SK-N-SH (cell line): ENCODE data around the gene FA2H. TPM values are rescaled to one million over a fixed set of nuclear protein-coding genes. Genes with fewer than 3 reads are reported as not detected.

Experiments used
- CTCF ChIA-PET: fragments of 300-600, 350-600 bp; formaldehyde crosslinking; extraction: SDS; loops from one replicate; lab custom pipeline; 2021; lab: Yijun Ruan, JAX
- POLR2A ChIA-PET: fragments of 350-600 bp; sonication (Branson Sonifier 250); formaldehyde crosslinking; extraction: SDS; loops from one replicate; lab custom pipeline; 2020; ENCODE audit warnings: antibody characterized with exemption, inconsistent platforms; lab: Yijun Ruan, JAX
- DNase-seq: peaks from one replicate; pipeline ENCODE4 v3.0.0; 2012
- H2AFZ ChIP-seq: fragments of 200-600 bp; sonication (generic); 2 replicates; pipeline ENCODE4 v1.8.1; 2016; ENCODE audit warnings: antibody characterized with exemption, mild to moderate bottlenecking, low read depth
- H3F3A ChIP-seq: fragments of 200-600 bp; sonication (generic); replicated peaks from 2 replicates; pipeline ENCODE3; 2016; ENCODE audit warnings: antibody characterized with exemption, mild to moderate bottlenecking; ENCODE audit not compliant: insufficient read depth
- H3K27ac ChIP-seq, 2 experiments: fragments of 200-500 bp in 1 of 2; fragments of 200-600 bp in 1 of 2; sonication (Bioruptor generic) in 1 of 2; sonication (generic), shearing (Covaris generic) in 1 of 2; 2 replicates each; pipeline versions ENCODE4 v1.5.1 to v1.6.1; 2014 to 2016; ENCODE audit warnings: low read depth in 2 of 2, inconsistent platforms in 1 of 2, low read length in 1 of 2, mild to moderate bottlenecking in 1 of 2, mixed read lengths in 1 of 2
- H3K27me3 ChIP-seq: fragments of 200-600 bp; sonication (generic), shearing (Covaris generic); 2 replicates; pipeline ENCODE4 v1.6.1; 2016; ENCODE audit warnings: mixed run types; ENCODE audit not compliant: insufficient read depth
- H3K36me3 ChIP-seq, 2 experiments: fragments of 200-500 bp in 1 of 2; fragments of 200-600 bp in 1 of 2; sonication (Bioruptor generic) in 1 of 2; sonication (generic) in 1 of 2; replicated peaks in 1 of 2; 2 replicates each; pipeline versions ENCODE3 to v1.5.1; 2014 to 2016; ENCODE audit warnings: low read length in 1 of 2, mild to moderate bottlenecking in 1 of 2; ENCODE audit not compliant: insufficient read depth in 2 of 2, control insufficient read depth in 1 of 2
- H3K4me1 ChIP-seq, 2 experiments: fragments of 200-500 bp in 1 of 2; fragments of 200-600 bp in 1 of 2; sonication (Bioruptor generic) in 1 of 2; sonication (generic), shearing (Covaris generic) in 1 of 2; 2 replicates each; pipeline versions ENCODE4 v1.5.1 to v1.6.1; 2014 to 2016; ENCODE audit warnings: low read depth in 1 of 2, low read length in 1 of 2, mixed run types in 1 of 2; ENCODE audit not compliant: insufficient read depth in 2 of 2, control insufficient read depth in 1 of 2
- H3K4me2 ChIP-seq: fragments of 200-600 bp; sonication (generic), shearing (Covaris generic); 2 replicates; pipeline ENCODE4 v1.6.1; 2017; ENCODE audit warnings: mixed run types
- H3K4me3 ChIP-seq, 2 experiments: fragments of 200-500 bp in 1 of 2; fragments of 200-600 bp in 1 of 2; sonication (Bioruptor generic) in 1 of 2; sonication (generic), shearing (Covaris generic) in 1 of 2; 2 replicates each; pipeline versions ENCODE4 v1.5.1 to v1.8.1; 2014 to 2016; ENCODE audit warnings: low read depth in 2 of 2, inconsistent platforms in 1 of 2, low read length in 1 of 2, mild to moderate bottlenecking in 1 of 2, mixed read lengths in 1 of 2, moderate library complexity in 1 of 2
- H3K79me2 ChIP-seq: fragments of 200-600 bp; sonication (generic); 2 replicates; pipeline ENCODE4 v1.8.1; 2017; ENCODE audit warnings: mild to moderate bottlenecking; ENCODE audit not compliant: insufficient read depth
- H3K9ac ChIP-seq: fragments of 200-600 bp; sonication (generic); 2 replicates; pipeline ENCODE4 v1.6.1; 2017; ENCODE audit warnings: mixed run types
- H3K9me2 ChIP-seq: fragments of 200-600 bp; sonication (generic); 2 replicates; pipeline ENCODE4 v1.6.1; 2017; ENCODE audit warnings: mixed run types
- H3K9me3 ChIP-seq: fragments of 200-600 bp; sonication (generic); 2 replicates; pipeline ENCODE4 v1.6.1; 2017; ENCODE audit warnings: mixed run types, mild to moderate bottlenecking, moderate library complexity
- H4K20me1 ChIP-seq: fragments of 200-600 bp; sonication (generic); 2 replicates; pipeline ENCODE4 v1.6.1; 2017; ENCODE audit warnings: mild to moderate bottlenecking, mixed run types; ENCODE audit not compliant: insufficient read depth
- CHD2 ChIP-seq: fragments of 150-350 bp; IDR thresholded peaks from 2 replicates; pipeline ENCODE4 v1.6.1; 2018; ENCODE audit warnings: low read length; ENCODE audit not compliant: partially characterized antibody
- CTCF ChIP-seq: fragments of 200-600 bp; sonication (generic); IDR thresholded peaks from 2 replicates; pipeline ENCODE4 v1.6.1; 2017; ENCODE audit warnings: antibody characterized with exemption, mild to moderate bottlenecking, moderate library complexity
- ELF1 ChIP-seq: IDR thresholded peaks from 2 replicates; pipeline ENCODE4 v1.4.0; 2012
- EP300 ChIP-seq, 2 experiments: IDR thresholded peaks; 2 replicates each; pipeline versions ENCODE4 v1.4.0 to v1.6.1; 2012; ENCODE audit warnings: borderline replicate concordance in 1 of 2, low read depth in 1 of 2, low read length in 1 of 2
- FOXM1 ChIP-seq: IDR thresholded peaks from 2 replicates; pipeline ENCODE4 v1.4.0; 2012; ENCODE audit warnings: low read depth, mild to moderate bottlenecking
- NFIC ChIP-seq: IDR thresholded peaks from 2 replicates; pipeline ENCODE4 v1.4.0; 2012; ENCODE audit warnings: borderline replicate concordance
- POLR2AphosphoS5 ChIP-seq: IDR thresholded peaks from 2 replicates; pipeline ENCODE4 v1.6.1; 2012; ENCODE audit warnings: low read depth, low read length
- RCOR1 ChIP-seq: fragments of 150-350 bp; IDR thresholded peaks from 2 replicates; pipeline ENCODE4 v1.6.1; 2017; ENCODE audit warnings: antibody characterized with exemption, low read length
- REST ChIP-seq: IDR thresholded peaks from 2 replicates; pipeline ENCODE4 v1.6.1; 2012; ENCODE audit warnings: mild to moderate bottlenecking, low read depth, low read length, moderate library complexity
- RFX5 ChIP-seq: IDR thresholded peaks from 2 replicates; pipeline ENCODE4 v1.6.1; 2012; ENCODE audit warnings: mild to moderate bottlenecking, improper control_type of control experiment, low read length
- TEAD4 ChIP-seq: IDR thresholded peaks from 2 replicates; pipeline ENCODE4 v1.4.0; 2012; ENCODE audit warnings: mild to moderate bottlenecking, borderline replicate concordance; ENCODE audit not compliant: insufficient read depth
- USF1 ChIP-seq: IDR thresholded peaks from 2 replicates; pipeline ENCODE4 v1.4.0; 2012; ENCODE audit warnings: low read depth, borderline replicate concordance
- ZBTB33 ChIP-seq: IDR thresholded peaks from 2 replicates; pipeline ENCODE4 v1.4.0; 2012; ENCODE audit warnings: low read depth, borderline replicate concordance
- WGBS: methylation state at CpG from one replicate; pipeline ENCODE4 v1.1.6; 2017; ENCODE audit warnings: low lambda C conversion rate; 5-methylcytosine and 5-hydroxymethylcytosine counted together
- polyA plus RNA-seq, 3 experiments: library from polyadenylated mRNA; depleted of rRNA; stranded (reverse); fragments of >200 nt; gene quantifications; 2 replicates each; pipeline ENCODE4 v1.2.3, GENCODE V29; 2012

Gene FA2H
- polyA plus RNA-seq, 1 of the 3 experiments (the other 2 are of a cell fraction), result not detected

- Histone ChIP-seq H3K4me3 (no peak overlapping the region), H3K79me2 (no peaks in the 10 kb centered on the region), H3K9ac (no peak overlapping the region), H3K36me3 (no peaks in the 10 kb centered on the region), H3F3A (no peaks in the 10 kb centered on the region), H3K27ac (no peak overlapping the region), H2AFZ (no peak overlapping the region), H3K9me3 (no peaks in the 10 kb centered on the region), H4K20me1 (no peaks in the 10 kb centered on the region), H3K4me1 (no peaks in the 10 kb centered on the region), H3K9me2 (no peaks in the 10 kb centered on the region), H3K27me3 (0 out of 2 replicates have a peak, but pooled peaks cover 4% of the 10 kb centered on the region), H3K4me2 (no peak overlapping the region)
- POLR2A ChIA-PET, result no interaction called here
- CTCF ChIA-PET, result no interaction called here
- WGBS, result 55% methylated on average over 1 of the region's 3 CpGs
- no peak for DNase-seq
- TF ChIP-seq RCOR1 (no peak), EP300 (IDR thresholded peaks at IDR 0.05; ENCODE audit: borderline replicate concordance in 1 of 2, low read depth in 1 of 2, low read length in 1 of 2) (no peak), TEAD4 (no peak), RFX5 (no peak), POLR2AphosphoS5 (no peak), NFIC (no peak), ELF1 (no peak), FOXM1 (no peak), USF1 (no peak), CTCF (no peak), ZBTB33 (no peak), REST (no peak), CHD2 (no peak)
Observed at GRCh38 chr16:74759564-74759963, 15.1 kb downstream of the FA2H start.
